Smooth muscle cell of the brain vasculature (primary cell): Measurements from ENCODE around the gene TAS2R50.
"Not testable (repeated sequence)": the region's sequence is repeated elsewhere in the genome, so short reads cannot be mapped to it uniquely, and the experiment has no call there.

ENCODE experiments used
- DNase-seq: peaks from one replicate; pipeline ENCODE4 v3.0.0-alpha.2; 2012; ENCODE audit warnings: low read depth, low spot score

The TAS2R50 gene

GRCh38 chr12:10986812-10987211, at the start of gene TAS2R50:
Gene TAS2R50, minus strand, starts transcription at chr12:10986912. Its CDS starts 52 bp downstream, at chr12:10986860.
- no peak for DNase-seq

DNA sequence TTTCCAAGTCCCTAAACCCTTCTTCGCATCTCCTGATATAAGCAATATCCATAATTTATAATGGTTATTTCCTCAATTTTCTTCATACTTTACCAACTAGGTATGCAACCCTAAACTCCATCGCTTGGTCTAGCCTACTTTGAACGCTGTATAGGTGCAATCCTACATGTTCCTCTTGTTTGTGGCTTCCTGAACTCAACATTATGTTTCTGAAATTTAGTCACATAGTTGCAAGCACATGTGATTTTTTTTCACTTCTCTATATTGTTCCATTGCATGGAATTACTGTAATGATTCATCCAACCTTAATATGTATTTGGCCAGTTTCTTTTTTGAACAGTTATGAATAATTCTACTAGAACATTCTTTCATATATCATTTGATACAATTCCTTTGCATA, 47.2 kb upstream of the TAS2R50 start:
- DNase-seq = not testable (repeated sequence)

GRCh38 chr12:11031307-11031706, 44.6 kb upstream of the TAS2R50 start, which contains the start of gene TAS2R31:
Gene TAS2R31, minus strand, starts transcription at chr12:11031407. Its CDS starts 72 bp downstream, at chr12:11031335.
- no peak for DNase-seq

- no peak for DNase-seq
These were observed 39.4 kb upstream of the TAS2R50 start for GRCh38 chr12:11026118-11026517.

- DNase-seq = no peak
These were observed 36.7 kb upstream of the TAS2R50 start for GRCh38 chr12:11023387-11023786.

DNA sequence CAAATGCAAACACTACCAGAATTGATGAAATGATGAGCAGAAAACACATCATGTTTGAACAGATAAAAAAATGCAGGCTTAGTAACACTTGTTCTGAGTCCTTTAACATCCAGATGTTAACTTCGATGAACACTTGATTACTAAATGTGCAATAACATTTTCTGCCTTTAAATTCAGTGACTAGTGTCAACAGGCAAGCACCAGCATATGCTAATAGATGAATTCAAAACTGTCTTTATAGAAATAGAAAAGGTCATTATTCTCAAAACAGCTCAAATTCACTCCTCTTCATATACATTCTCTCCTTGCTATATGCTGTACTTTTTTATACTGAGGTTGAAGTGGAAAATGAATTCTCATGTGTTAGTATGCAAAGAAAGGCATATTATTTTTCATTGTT, 35.8 kb upstream of the TAS2R50 start, which contains the start of gene TAS2R19:
TSS of gene TAS2R19 (minus strand) at position 101 of the 400 bp plus-strand sequence. CDS start at position 52, 49 bp downstream.
- no peak for DNase-seq

- DNase-seq = no peak
These were observed 30.2 kb upstream of the TAS2R50 start for GRCh38 chr12:11016937-11017336.

DNA sequence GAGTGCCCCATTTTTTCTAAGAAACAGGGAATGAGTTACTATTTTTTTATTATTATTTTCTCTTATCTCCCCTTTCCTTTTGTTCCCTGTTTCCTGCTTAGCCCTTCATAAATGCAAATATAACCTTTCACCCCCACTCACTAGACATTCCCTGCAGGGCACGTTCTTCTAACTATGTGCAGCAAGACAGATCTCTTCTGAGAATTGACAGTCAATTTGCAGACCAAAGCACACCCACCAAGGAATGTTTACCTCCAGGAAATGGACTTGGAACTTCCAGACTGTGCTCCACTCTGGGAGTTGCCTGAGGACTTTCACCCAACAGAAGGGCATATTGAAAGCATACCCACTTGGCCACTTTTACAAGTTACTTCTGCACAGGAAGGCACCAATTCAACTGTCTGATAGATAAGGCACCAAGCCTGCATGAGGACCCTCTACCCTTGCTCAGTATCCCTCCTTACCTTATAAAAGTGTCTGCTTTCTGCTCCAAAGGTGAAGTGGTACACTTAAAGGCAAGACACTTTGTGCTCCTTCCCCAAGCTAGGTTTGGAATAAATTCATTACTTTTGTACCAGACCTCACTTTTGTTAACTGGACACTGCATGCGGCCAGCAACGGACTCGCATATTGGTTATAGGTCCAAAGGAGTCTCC, 29.2 kb upstream of the TAS2R50 start:
- no peak for DNase-seq

DNA sequence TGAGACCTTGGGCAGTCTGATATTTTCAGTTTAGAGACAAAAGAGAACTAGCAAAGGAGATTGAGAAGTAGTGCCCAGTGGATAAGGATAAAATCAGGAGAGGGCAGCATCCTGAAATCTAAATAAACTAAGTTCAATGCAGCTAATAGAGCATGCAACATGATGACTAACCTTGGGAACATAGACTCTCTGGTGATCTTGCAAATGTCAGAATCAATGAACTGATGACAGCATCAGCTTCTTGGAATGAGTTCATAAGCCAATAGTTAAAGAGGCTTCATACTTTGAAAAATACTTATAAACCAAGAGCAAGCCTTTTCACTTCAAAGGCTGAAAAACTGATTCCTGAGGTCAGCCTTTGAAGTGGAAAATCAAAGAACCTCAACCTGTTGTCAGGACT, 27.5 kb upstream of the TAS2R50 start:
- no peak for DNase-seq

DNA sequence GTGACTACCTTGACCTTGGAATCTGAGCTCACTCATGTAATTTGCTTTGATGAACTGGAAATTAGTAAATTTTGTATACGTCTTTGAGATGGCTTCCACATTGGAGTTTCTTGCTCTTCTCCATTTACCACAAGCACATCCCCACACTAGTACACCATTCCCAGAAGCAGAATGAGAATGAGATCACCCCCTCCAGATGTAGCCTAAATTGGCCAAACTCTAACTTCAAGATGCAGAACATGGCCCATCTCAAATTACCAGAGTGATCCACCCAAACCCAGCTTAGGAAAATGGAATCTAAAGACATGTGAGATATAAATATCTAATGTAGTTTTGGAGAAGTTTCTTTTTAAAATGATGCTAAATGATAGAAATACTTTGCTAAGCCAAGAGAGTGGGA, 20.9 kb upstream of the TAS2R50 start:
- DNase-seq = no peak

DNA sequence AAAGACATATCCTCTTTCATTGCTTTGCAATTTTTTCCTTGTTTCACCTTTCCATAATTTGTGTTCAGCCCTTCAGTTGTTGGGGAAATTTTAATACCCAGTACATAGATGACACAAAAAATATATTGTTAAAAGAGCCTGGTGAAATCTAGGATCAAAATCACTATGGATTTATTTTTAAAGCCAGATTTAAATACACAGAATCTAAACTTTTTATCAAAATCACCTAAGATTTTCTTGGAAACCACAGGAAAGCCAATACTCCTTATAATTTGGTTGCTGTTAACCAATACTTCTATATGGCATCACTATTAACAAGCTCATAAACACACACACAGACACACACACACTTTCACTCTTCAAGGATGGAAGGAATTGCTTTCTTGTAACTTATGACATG, 11.5 kb upstream of the TAS2R50 start, which contains the start of gene TAS2R20:
TSS of gene TAS2R20 (minus strand) at position 101 of the 400 bp plus-strand sequence. CDS start 429 bp downstream, outside the sequence.
- DNase-seq = no peak

DNA sequence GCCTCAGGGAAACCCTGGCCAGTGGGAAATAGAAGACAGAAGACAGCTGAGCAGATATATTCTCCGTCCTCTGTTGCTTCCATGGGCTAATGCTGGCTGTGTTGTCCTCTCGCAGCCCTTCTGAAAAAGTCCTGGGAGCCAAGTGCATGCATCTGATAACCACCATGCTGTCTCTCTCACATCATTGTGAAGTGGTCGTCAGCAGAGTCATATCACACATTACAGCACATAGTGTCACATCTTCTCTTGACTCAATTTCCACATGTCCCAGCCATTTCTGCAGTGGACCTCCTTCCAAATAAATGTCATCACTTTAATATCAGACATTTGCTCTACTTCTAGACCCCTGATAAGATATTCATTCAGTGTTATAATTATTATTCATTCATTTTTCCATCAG, 7.6 kb upstream of the TAS2R50 start:
- no peak for DNase-seq

DNA sequence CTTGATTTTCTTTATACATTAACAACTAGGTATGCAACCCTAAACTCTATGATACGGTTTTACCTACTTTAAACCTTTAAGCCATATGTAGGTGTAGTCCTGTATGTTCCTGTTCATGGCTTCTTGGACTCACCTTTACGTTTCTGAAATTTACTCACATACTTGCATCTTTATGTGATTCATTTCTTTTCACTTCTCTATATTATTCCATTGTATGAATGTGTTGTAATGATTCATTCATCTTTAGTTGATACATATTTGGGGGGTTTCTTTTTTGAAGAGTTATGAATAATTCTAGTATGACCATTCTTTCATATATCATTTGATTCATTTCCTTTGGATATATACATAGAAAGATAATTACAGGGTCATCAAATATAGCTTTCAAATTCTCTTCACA, 2.4 kb upstream of the TAS2R50 start:
- DNase-seq = no peak

GRCh38 chr12:10982244-10982643, 4.5 kb downstream of the TAS2R50 start:
- no peak for DNase-seq

- no peak for DNase-seq
These were observed 11.7 kb downstream of the TAS2R50 start for GRCh38 chr12:10974965-10975364.

DNA sequence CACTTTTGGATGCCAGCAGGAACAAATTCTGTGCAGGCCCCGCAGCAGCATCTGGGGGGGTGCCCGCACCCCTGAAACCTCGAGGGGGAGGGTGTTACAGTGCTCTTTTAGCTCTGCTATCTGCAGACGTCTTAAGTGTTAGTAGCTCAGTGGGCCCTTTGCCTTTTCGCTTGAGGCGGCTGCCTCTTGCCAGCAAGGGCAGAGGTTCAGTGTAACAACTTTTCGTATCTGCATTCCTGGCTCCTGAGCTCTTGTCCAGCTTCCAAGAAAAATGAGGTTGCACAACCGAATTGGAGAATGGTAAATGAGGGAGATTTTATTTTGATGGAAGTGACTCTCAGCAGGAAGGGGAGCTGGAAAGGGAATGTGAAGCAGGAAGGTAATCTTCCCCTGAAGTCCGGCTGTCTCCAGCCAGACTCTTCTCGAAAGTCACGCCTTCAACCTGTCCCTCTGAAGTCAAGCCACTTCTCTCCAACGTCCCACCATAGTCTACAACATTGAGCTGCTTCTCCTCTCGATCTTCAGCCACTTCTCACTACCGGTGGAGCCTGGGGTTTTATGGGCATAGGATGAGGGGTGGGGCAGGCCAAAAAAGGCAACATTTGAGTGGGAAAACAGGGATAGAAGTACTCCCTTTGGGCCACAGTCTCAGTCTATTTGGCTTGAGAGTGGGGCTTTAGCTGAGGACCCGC, 17.8 kb downstream of the TAS2R50 start:
- peak; percentile 49 for DNase-seq

GRCh38 chr12:10967409-10967808, 19.3 kb downstream of the TAS2R50 start:
- DNase-seq = peak; percentile 57

GRCh38 chr12:10966314-10966713, 20.4 kb downstream of the TAS2R50 start:
- DNase-seq = no peak

- DNase-seq = no peak
These were observed 21.2 kb downstream of the TAS2R50 start for GRCh38 chr12:10965476-10965875.

DNA sequence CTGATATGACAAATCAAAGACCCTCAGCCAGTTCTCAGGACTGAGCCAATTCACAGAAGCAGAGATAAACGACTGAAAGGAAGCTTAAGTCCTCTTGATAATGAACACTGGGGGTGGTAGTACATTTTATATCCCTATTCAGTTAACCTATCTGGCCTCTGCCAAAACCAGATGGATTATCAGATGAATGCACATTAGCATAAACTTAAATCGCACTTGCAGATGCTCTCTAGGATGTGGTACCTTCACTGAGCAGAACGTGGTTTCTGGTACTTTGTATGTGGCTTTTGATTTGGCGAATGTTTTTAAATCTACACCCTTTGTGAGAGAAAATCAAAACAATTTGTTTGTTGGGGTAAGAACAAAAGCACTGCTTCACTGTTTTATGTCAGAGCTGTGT, 26.5 kb downstream of the TAS2R50 start:
- DNase-seq = no peak

DNA sequence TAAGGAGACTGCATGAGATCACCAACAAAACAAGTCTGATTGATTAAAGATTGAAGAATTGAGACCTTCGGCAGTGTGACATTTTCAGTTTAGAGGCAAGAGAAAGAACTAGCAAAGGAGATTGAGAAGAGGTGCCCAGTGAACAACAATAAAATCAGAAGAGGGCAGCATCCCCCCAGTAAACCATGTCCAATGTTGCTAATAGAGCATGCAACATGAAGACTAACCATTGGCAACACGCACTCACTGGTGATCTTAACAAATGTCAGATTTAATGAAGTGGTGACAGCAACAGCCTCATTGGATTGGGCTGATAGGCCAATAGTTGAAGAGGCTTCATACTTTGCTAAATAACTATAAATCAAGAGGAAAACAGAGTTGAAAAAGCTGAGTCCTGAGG, 26.9 kb downstream of the TAS2R50 start:
- DNase-seq = no peak

DNA sequence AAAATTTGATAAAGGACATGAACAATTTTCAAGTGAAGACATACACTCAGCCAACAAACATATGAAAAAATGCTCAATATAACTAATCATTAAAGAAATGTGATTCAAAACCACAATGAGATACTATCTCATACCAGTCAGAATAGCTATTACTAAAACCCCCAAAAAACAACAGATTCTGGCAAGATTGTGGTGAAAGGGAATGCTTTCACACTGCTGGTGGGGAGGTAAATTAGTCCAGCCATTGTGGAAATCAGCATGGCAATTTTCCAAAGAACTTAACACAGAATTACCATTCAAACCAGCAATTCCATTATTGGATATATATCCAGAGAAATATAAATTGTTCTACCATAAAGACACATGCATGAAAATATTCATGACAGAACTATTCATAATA, 29.0 kb downstream of the TAS2R50 start:
- DNase-seq = no peak

GRCh38 chr12:10956085-10956484, 30.6 kb downstream of the TAS2R50 start:
- DNase-seq = no peak
